Activated B cell treated with CpG ODN at 0.5 μM for 24 hours (primary cell): ENCODE measurements around the gene KCTD16. TPM values are rescaled to one million over a fixed set of nuclear protein-coding genes. Genes with fewer than 3 reads are reported as not detected.

ENCODE experiments used
- ATAC-seq: fragments of 200-7000 bp; cut with Tn5 transposase; one replicate; pipeline ENCODE4 v1.10.0; 2021; ENCODE audit warnings: low read depth, mild to moderate bottlenecking, moderate library complexity
- CTCF ChIA-PET: fragments of 350-600 bp; sonication (Branson Sonifier 250); formaldehyde crosslinking; loops from one replicate; lab custom pipeline; 2021; ENCODE audit warnings: antibody characterized with exemption; lab: Charles Lee
- POLR2A ChIA-PET: fragments of 350-600 bp; sonication (Branson Sonifier 250); formaldehyde crosslinking; loops from one replicate; lab custom pipeline; 2021; ENCODE audit warnings: antibody characterized with exemption; lab: Charles Lee
- DNase-seq: peaks from one replicate; pipeline ENCODE4 v3.0.0; 2022
- H3K27ac Mint-ChIP-seq: one replicate; pipeline ENCODE4 v1.8.0; 2020; ENCODE audit warnings: mixed read lengths
- H3K27me3 Mint-ChIP-seq: one replicate; pipeline ENCODE4 v1.8.0; 2021; ENCODE audit warnings: mixed read lengths
- H3K36me3 Mint-ChIP-seq: one replicate; pipeline ENCODE4 v1.8.0; 2021; ENCODE audit warnings: low read depth, mixed read lengths
- H3K4me1 Mint-ChIP-seq: one replicate; pipeline ENCODE4 v1.8.0; 2021; ENCODE audit warnings: mixed read lengths
- H3K4me3 Mint-ChIP-seq: one replicate; pipeline ENCODE4 v1.8.0; 2020; ENCODE audit warnings: mild to moderate bottlenecking, mixed read lengths
- H3K9me3 Mint-ChIP-seq: one replicate; pipeline ENCODE4 v1.8.0; 2020; ENCODE audit warnings: mixed read lengths
- CTCF ChIP-seq: fragments of 200-600 bp; IDR thresholded peaks from one replicate; pipeline ENCODE4 v1.8.0; 2022; ENCODE audit warnings: antibody characterized with exemption, mild to moderate bottlenecking
- intact Hi-C: fragments of 100-400 bp; cut with micrococcal nuclease; formaldehyde crosslinking; loops from one replicate; pipeline ENCODE4 v1.15.1; 2024
- total RNA-seq: library from RNA; stranded (reverse); gene quantifications from 2 replicates; pipeline ENCODE4 v1.2.3, GENCODE V29; 2022

The KCTD16 gene
- total RNA-seq, 1 donor from 2014 or later: not detected

GRCh38 chr5:144310621-144311020, 139.9 kb downstream of the KCTD16 start:
- peaks cover 2% of the 10 kb centered on the region for H3K27me3 Mint-ChIP-seq
- no peak for ATAC-seq
- intact Hi-C loops: no loop called here
- ChIA-PET CTCF (no interaction called here), POLR2A (no interaction called here)
- no peaks in the 10 kb centered on the region for H3K36me3 Mint-ChIP-seq
- H3K9me3 Mint-ChIP-seq: no peaks in the 10 kb centered on the region
- no peak overlapping the region for H3K27ac Mint-ChIP-seq
- no peak for TF ChIP-seq CTCF
- no peak for DNase-seq
- H3K4me1 Mint-ChIP-seq: no peaks in the 10 kb centered on the region
- H3K4me3 Mint-ChIP-seq: no peak overlapping the region

GRCh38 chr5:144313147-144313726, 142.6 kb downstream of the KCTD16 start:
- peaks cover 2% of the 10 kb centered on the region for H3K27me3 Mint-ChIP-seq
- no peak for TF ChIP-seq CTCF
- H3K4me3 Mint-ChIP-seq: no peak overlapping the region
- CTCF ChIA-PET: no interaction called here
- ATAC-seq: no peak
- intact Hi-C loops: no loop called here
- DNase-seq: no peak
- no peak overlapping the region for H3K27ac Mint-ChIP-seq
- POLR2A ChIA-PET: no interaction called here
- H3K36me3 Mint-ChIP-seq: no peaks in the 10 kb centered on the region
- no peaks in the 10 kb centered on the region for H3K4me1 Mint-ChIP-seq
- no peaks in the 10 kb centered on the region for H3K9me3 Mint-ChIP-seq

- ChIA-PET CTCF (no interaction called here), POLR2A (no interaction called here)
- intact Hi-C loops: no loop called here
- TF ChIP-seq CTCF: no peak
- DNase-seq (no peak), ATAC-seq (no peak)
- Mint-ChIP-seq H3K9me3 (no peaks in the 10 kb centered on the region), H3K27ac (no peak overlapping the region), H3K4me1 (no peaks in the 10 kb centered on the region), H3K4me3 (no peak overlapping the region), H3K36me3 (no peaks in the 10 kb centered on the region), H3K27me3 (peaks cover 2% of the 10 kb centered on the region)
Measured at GRCh38 chr5:144315026-144315425, 144.4 kb downstream of the KCTD16 start.

- Mint-ChIP-seq H3K4me3 (no peak overlapping the region), H3K9me3 (no peaks in the 10 kb centered on the region), H3K36me3 (no peaks in the 10 kb centered on the region), H3K27me3 (peaks cover 2% of the 10 kb centered on the region), H3K27ac (no peak overlapping the region), H3K4me1 (no peaks in the 10 kb centered on the region)
- ATAC-seq (no peak), DNase-seq (no peak)
- no peak for TF ChIP-seq CTCF
- CTCF ChIA-PET: no interaction called here
- intact Hi-C loops: no loop called here
- POLR2A ChIA-PET: no interaction called here
Measured at GRCh38 chr5:144315994-144316634, 145.4 kb downstream of the KCTD16 start.

- ATAC-seq (no peak), DNase-seq (no peak)
- no peak overlapping the region for H3K4me3 Mint-ChIP-seq
- H3K27ac Mint-ChIP-seq: no peak overlapping the region
- TF ChIP-seq CTCF: no peak
- H3K4me1 Mint-ChIP-seq: no peaks in the 10 kb centered on the region
- ChIA-PET CTCF (no interaction called here), POLR2A (no interaction called here)
- H3K9me3 Mint-ChIP-seq: no peaks in the 10 kb centered on the region
- no peaks in the 10 kb centered on the region for H3K36me3 Mint-ChIP-seq
- intact Hi-C loops: no loop called here
- H3K27me3 Mint-ChIP-seq: no peaks in the 10 kb centered on the region
Measured at GRCh38 chr5:144318011-144318410, 147.3 kb downstream of the KCTD16 start.
